Measurements from ENCODE around the gene MPHOSPH10.
"Not testable (repeated sequence)": the region's sequence is repeated elsewhere in the genome, so short reads cannot be mapped to it uniquely, and the experiment has no call there.

GRCh38 chr2:71178836-71179235 lies 48.4 kb downstream of the MPHOSPH10 start:
- TF ChIP-seq POLR2A, CTCF (IDR thresholded peaks at IDR 0.05): not testable (repeated sequence)
